ENCODE data around the gene MYO18A. TPM values are rescaled to one million over a fixed set of nuclear protein-coding genes. Genes with fewer than 3 reads are reported as not detected.

MYO18A gene
- polyA plus RNA-seq, 2 donors: 39.1 to 86.4 TPM

- no peaks in the 10 kb centered on the region for H3K27me3 ChIP-seq (ENCODE audit: control insufficient read depth in 1 of 2, insufficient read depth in 2 of 2, low read length in 2 of 2)
- H3K4me3 ChIP-seq (ENCODE audit: low read depth in 1 of 2, low read length in 2 of 2): no peak overlapping the region
- H3K4me1 ChIP-seq (ENCODE audit: control insufficient read depth in 2 of 2, insufficient read depth in 2 of 2, low read length in 1 of 2): peaks cover 4 to 5% of the 10 kb centered on the region in 2 donors
- no peaks in the 10 kb centered on the region for H3K36me3 ChIP-seq (ENCODE audit: control insufficient read depth in 2 of 2, insufficient read depth in 2 of 2, low read length in 1 of 2)
- H3K27ac ChIP-seq (ENCODE audit: low read depth in 2 of 2, low read length in 1 of 2): no peak overlapping the region
- 72 to 77% methylated on average over 5 of the region's 5 CpGs for WGBS, 2 donors
- no peaks in the 10 kb centered on the region for H3K9me3 ChIP-seq (ENCODE audit: control insufficient read depth in 2 of 2, insufficient read depth in 1 of 2, low read depth in 1 of 2, low read length in 1 of 2)
Observed at GRCh38 chr17:29046473-29046839, 133.7 kb downstream of the MYO18A start.

GRCh38 chr17:29045734-29046472, 134.3 kb downstream of the MYO18A start:
- WGBS, 2 donors: 79 to 80% methylated on average over 7 of the region's 7 CpGs
- no peaks in the 10 kb centered on the region for H3K9me3 ChIP-seq (ENCODE audit: control insufficient read depth in 2 of 2, insufficient read depth in 1 of 2, low read depth in 1 of 2, low read length in 1 of 2)
- no peaks in the 10 kb centered on the region for H3K36me3 ChIP-seq (ENCODE audit: control insufficient read depth in 2 of 2, insufficient read depth in 2 of 2, low read length in 1 of 2)
- peaks cover 4 to 5% of the 10 kb centered on the region in 2 donors for H3K4me1 ChIP-seq (ENCODE audit: control insufficient read depth in 2 of 2, insufficient read depth in 2 of 2, low read length in 1 of 2)
- no peaks in the 10 kb centered on the region for H3K27me3 ChIP-seq (ENCODE audit: control insufficient read depth in 1 of 2, insufficient read depth in 2 of 2, low read length in 2 of 2)
- no peak overlapping the region for H3K4me3 ChIP-seq (ENCODE audit: low read depth in 1 of 2, low read length in 2 of 2)
- H3K27ac ChIP-seq (ENCODE audit: low read depth in 2 of 2, low read length in 1 of 2): no peak overlapping the region

- Histone ChIP-seq H3K4me1 (ENCODE audit: control insufficient read depth in 2 of 2, insufficient read depth in 2 of 2, low read length in 1 of 2) (peaks cover 4 to 5% of the 10 kb centered on the region in 2 donors), H3K4me3 (ENCODE audit: low read depth in 1 of 2, low read length in 2 of 2) (no peak overlapping the region), H3K36me3 (ENCODE audit: control insufficient read depth in 2 of 2, insufficient read depth in 2 of 2, low read length in 1 of 2) (no peaks in the 10 kb centered on the region), H3K27me3 (ENCODE audit: control insufficient read depth in 1 of 2, insufficient read depth in 2 of 2, low read length in 2 of 2) (no peaks in the 10 kb centered on the region), H3K27ac (ENCODE audit: low read depth in 2 of 2, low read length in 1 of 2) (no peak overlapping the region), H3K9me3 (ENCODE audit: control insufficient read depth in 2 of 2, insufficient read depth in 1 of 2, low read depth in 1 of 2, low read length in 1 of 2) (no peaks in the 10 kb centered on the region)
- 90 to 96% methylated on average over 4 of the region's 4 CpGs for WGBS, 2 donors
Observed at GRCh38 chr17:29045026-29045425, 135.2 kb downstream of the MYO18A start.

- no peaks in the 10 kb centered on the region for H3K36me3 ChIP-seq (ENCODE audit: control insufficient read depth in 2 of 2, insufficient read depth in 2 of 2, low read length in 1 of 2)
- peaks cover 4 to 5% of the 10 kb centered on the region in 2 donors for H3K4me1 ChIP-seq (ENCODE audit: control insufficient read depth in 2 of 2, insufficient read depth in 2 of 2, low read length in 1 of 2)
- H3K9me3 ChIP-seq (ENCODE audit: control insufficient read depth in 2 of 2, insufficient read depth in 1 of 2, low read depth in 1 of 2, low read length in 1 of 2): no peaks in the 10 kb centered on the region
- H3K4me3 ChIP-seq (ENCODE audit: low read depth in 1 of 2, low read length in 2 of 2): no peak overlapping the region
- H3K27ac ChIP-seq (ENCODE audit: low read depth in 2 of 2, low read length in 1 of 2): no peak overlapping the region
- 87 to 93% methylated on average over 3 of the region's 3 CpGs for whole genome bisulfite sequencing, 2 donors
- H3K27me3 ChIP-seq (ENCODE audit: control insufficient read depth in 1 of 2, insufficient read depth in 2 of 2, low read length in 2 of 2): no peaks in the 10 kb centered on the region
Observed at GRCh38 chr17:29043539-29044145, 136.6 kb downstream of the MYO18A start.

GRCh38 chr17:29042679-29043538, 137.3 kb downstream of the MYO18A start, which contains the start of gene PIPOX:
Gene PIPOX (plus strand): TSS chr17:29043141. CDS start chr17:29043226, 85 bp downstream.
- H3K9me3 ChIP-seq (ENCODE audit: control insufficient read depth in 2 of 2, insufficient read depth in 1 of 2, low read depth in 1 of 2, low read length in 1 of 2): no peaks in the 10 kb centered on the region
- H3K4me3 ChIP-seq (ENCODE audit: low read depth in 1 of 2, low read length in 2 of 2): no peak within 1 kb of the TSS
- no peaks in the 10 kb centered on the region for H3K27me3 ChIP-seq (ENCODE audit: control insufficient read depth in 1 of 2, insufficient read depth in 2 of 2, low read length in 2 of 2)
- 46 to 48% methylated on average over 13 of the region's 13 CpGs for WGBS, 2 donors
- no peaks in the 10 kb centered on the region for H3K36me3 ChIP-seq (ENCODE audit: control insufficient read depth in 2 of 2, insufficient read depth in 2 of 2, low read length in 1 of 2)
- no peak within 1 kb of the TSS for H3K27ac ChIP-seq (ENCODE audit: low read depth in 2 of 2, low read length in 1 of 2)
- H3K4me1 ChIP-seq (ENCODE audit: control insufficient read depth in 2 of 2, insufficient read depth in 2 of 2, low read length in 1 of 2): peaks cover 4 to 5% of the 10 kb centered on the region in 2 donors

GRCh38 chr17:29042026-29042678, 138.0 kb downstream of the MYO18A start:
- Histone ChIP-seq H3K4me3 (ENCODE audit: low read depth in 1 of 2, low read length in 2 of 2) (no peak overlapping the region), H3K9me3 (ENCODE audit: control insufficient read depth in 2 of 2, insufficient read depth in 1 of 2, low read depth in 1 of 2, low read length in 1 of 2) (no peaks in the 10 kb centered on the region), H3K36me3 (ENCODE audit: control insufficient read depth in 2 of 2, insufficient read depth in 2 of 2, low read length in 1 of 2) (no peaks in the 10 kb centered on the region), H3K27ac (ENCODE audit: low read depth in 2 of 2, low read length in 1 of 2) (no peak overlapping the region), H3K4me1 (ENCODE audit: control insufficient read depth in 2 of 2, insufficient read depth in 2 of 2, low read length in 1 of 2) (peaks cover 4 to 5% of the 10 kb centered on the region in 2 donors), H3K27me3 (ENCODE audit: control insufficient read depth in 1 of 2, insufficient read depth in 2 of 2, low read length in 2 of 2) (no peaks in the 10 kb centered on the region)
- 80 to 84% methylated on average over 11 of the region's 11 CpGs for WGBS, 2 donors

- H3K9me3 ChIP-seq (ENCODE audit: control insufficient read depth in 2 of 2, insufficient read depth in 1 of 2, low read depth in 1 of 2, low read length in 1 of 2): no peaks in the 10 kb centered on the region
- H3K27ac ChIP-seq (ENCODE audit: low read depth in 2 of 2, low read length in 1 of 2): no peak overlapping the region
- WGBS, 2 donors: 86 to 89% methylated on average over 6 of the region's 6 CpGs
- no peaks in the 10 kb centered on the region for H3K36me3 ChIP-seq (ENCODE audit: control insufficient read depth in 2 of 2, insufficient read depth in 2 of 2, low read length in 1 of 2)
- no peak overlapping the region for H3K4me3 ChIP-seq (ENCODE audit: low read depth in 1 of 2, low read length in 2 of 2)
- H3K4me1 ChIP-seq (ENCODE audit: control insufficient read depth in 2 of 2, insufficient read depth in 2 of 2, low read length in 1 of 2): peaks cover 4 to 5% of the 10 kb centered on the region in 2 donors
- H3K27me3 ChIP-seq (ENCODE audit: control insufficient read depth in 1 of 2, insufficient read depth in 2 of 2, low read length in 2 of 2): no peaks in the 10 kb centered on the region
Observed at GRCh38 chr17:29041571-29041970, 138.6 kb downstream of the MYO18A start.

- H3K4me3 ChIP-seq (ENCODE audit: low read depth in 1 of 2, low read length in 2 of 2): no peak overlapping the region
- WGBS, 2 donors: 94 to 100% methylated on average over 2 of the region's 2 CpGs
- H3K27ac ChIP-seq (ENCODE audit: low read depth in 2 of 2, low read length in 1 of 2): no peak overlapping the region
- no peaks in the 10 kb centered on the region for H3K9me3 ChIP-seq (ENCODE audit: control insufficient read depth in 2 of 2, insufficient read depth in 1 of 2, low read depth in 1 of 2, low read length in 1 of 2)
- peaks cover 4 to 5% of the 10 kb centered on the region in 2 donors for H3K4me1 ChIP-seq (ENCODE audit: control insufficient read depth in 2 of 2, insufficient read depth in 2 of 2, low read length in 1 of 2)
- H3K36me3 ChIP-seq (ENCODE audit: control insufficient read depth in 2 of 2, insufficient read depth in 2 of 2, low read length in 1 of 2): no peaks in the 10 kb centered on the region
- no peaks in the 10 kb centered on the region for H3K27me3 ChIP-seq (ENCODE audit: control insufficient read depth in 1 of 2, insufficient read depth in 2 of 2, low read length in 2 of 2)
Observed at GRCh38 chr17:29041091-29041490, 139.1 kb downstream of the MYO18A start.

Data from esophagus (tissue), 2 donors.